Measurements from ENCODE around the gene MYBPC3. TPM values are rescaled to one million over a fixed set of nuclear protein-coding genes. Genes with fewer than 3 reads are reported as not detected.

The MYBPC3 gene
- total RNA-seq, result 0.09 TPM
- polyA plus RNA-seq, result 0.55 TPM
- long read RNA-seq, donor 1, result 0 reads
- long read RNA-seq, donor 2, result 0 reads
- long read RNA-seq, donor 3, result 0 reads
- long read RNA-seq, donor 4, result 0 reads
- long read RNA-seq, donor 5, result 0 reads
- long read RNA-seq, donor 6, result 0 reads
- long read RNA-seq, donor 7, result 0 reads
- long read RNA-seq, donor 8, result 0 reads
- long read RNA-seq, donor 9, result 0 reads
- long read RNA-seq, donor 10, result 0 reads

- WGBS, result 88% methylated on average over 5 of the region's 5 CpGs
- no peak for DNase-seq (ENCODE audit: low read depth in 6 of 9, low spot score in 9 of 9)
- Histone ChIP-seq H3K4me3 (ENCODE audit: low read length in 2 of 2) (no peak within 1 kb of the TSS), H3K27ac (ENCODE audit: low read depth in 1 of 2, low read length in 1 of 2) (no peak within 1 kb of the TSS), H3K4me1 (ENCODE audit: control insufficient read depth in 2 of 2, insufficient read depth in 2 of 2, low read length in 2 of 2) (no peaks in the 10 kb centered on the region), H3K27me3 (ENCODE audit: control insufficient read depth in 2 of 2, insufficient read depth in 1 of 2, low read length in 1 of 2) (no peaks in the 10 kb centered on the region), H3K9me3 (ENCODE audit: control insufficient read depth in 2 of 2, insufficient read depth in 1 of 2, low read length in 1 of 2) (no peaks in the 10 kb centered on the region), H3K36me3 (ENCODE audit: control insufficient read depth in 2 of 2, insufficient read depth in 2 of 2, low read length in 1 of 2) (no peaks in the 10 kb centered on the region)
These were observed at the start of gene MYBPC3 for GRCh38 chr11:47352556-47352955. MYBPC3 (minus strand) TSS chr11:47352702; CDS start chr11:47352647, 55 bp downstream.

- Histone ChIP-seq H3K9me3 (ENCODE audit: control insufficient read depth in 2 of 2, insufficient read depth in 1 of 2, low read length in 1 of 2) (no peaks in the 10 kb centered on the region), H3K27me3 (ENCODE audit: control insufficient read depth in 2 of 2, insufficient read depth in 1 of 2, low read length in 1 of 2) (no peaks in the 10 kb centered on the region), H3K4me3 (ENCODE audit: low read length in 2 of 2) (peak overlapping the region in 1 of 2 donors; percentile 59), H3K36me3 (ENCODE audit: control insufficient read depth in 2 of 2, insufficient read depth in 2 of 2, low read length in 1 of 2) (no peaks in the 10 kb centered on the region), H3K4me1 (ENCODE audit: control insufficient read depth in 2 of 2, insufficient read depth in 2 of 2, low read length in 2 of 2) (peaks cover 12 to 19% of the 10 kb centered on the region in 2 donors), H3K27ac (ENCODE audit: low read depth in 1 of 2, low read length in 1 of 2) (peak overlapping the region; percentile 89 to 90)
- 46% methylated on average over 8 of the region's 8 CpGs for WGBS
- no peak for DNase-seq (ENCODE audit: low read depth in 6 of 9, low spot score in 9 of 9)
These were observed 48.3 kb upstream of the MYBPC3 start for GRCh38 chr11:47400768-47401279.

GRCh38 chr11:47399860-47400767, 47.6 kb upstream of the MYBPC3 start:
- WGBS, result 7% methylated on average over 46 of the region's 47 CpGs
- peak in 5 of 9 donors; percentile 33 to 70 (median 39) for DNase-seq (ENCODE audit: low read depth in 6 of 9, low spot score in 9 of 9)
- Histone ChIP-seq H3K4me1 (ENCODE audit: control insufficient read depth in 2 of 2, insufficient read depth in 2 of 2, low read length in 2 of 2) (peaks cover 15 to 26% of the 10 kb centered on the region in 2 donors), H3K4me3 (ENCODE audit: low read length in 2 of 2) (peak overlapping the region; percentile 59 to 61), H3K36me3 (ENCODE audit: control insufficient read depth in 2 of 2, insufficient read depth in 2 of 2, low read length in 1 of 2) (no peaks in the 10 kb centered on the region), H3K9me3 (ENCODE audit: control insufficient read depth in 2 of 2, insufficient read depth in 1 of 2, low read length in 1 of 2) (no peaks in the 10 kb centered on the region), H3K27me3 (ENCODE audit: control insufficient read depth in 2 of 2, insufficient read depth in 1 of 2, low read length in 1 of 2) (no peaks in the 10 kb centered on the region), H3K27ac (ENCODE audit: low read depth in 1 of 2, low read length in 1 of 2) (peak overlapping the region; percentile 89 to 90)

GRCh38 chr11:47398551-47398950, 46.0 kb upstream of the MYBPC3 start:
- no peak for DNase-seq (ENCODE audit: low read depth in 6 of 9, low spot score in 9 of 9)
- H3K4me3 ChIP-seq (ENCODE audit: low read length in 2 of 2), result no peak overlapping the region
- H3K4me1 ChIP-seq (ENCODE audit: control insufficient read depth in 2 of 2, insufficient read depth in 2 of 2, low read length in 2 of 2), result peaks cover 25 to 42% of the 10 kb centered on the region in 2 donors
- WGBS, result 97% methylated on average over 1 of the region's 1 CpG
- no peaks in the 10 kb centered on the region for H3K36me3 ChIP-seq (ENCODE audit: control insufficient read depth in 2 of 2, insufficient read depth in 2 of 2, low read length in 1 of 2)
- H3K27ac ChIP-seq (ENCODE audit: low read depth in 1 of 2, low read length in 1 of 2), result no peak overlapping the region
- no peaks in the 10 kb centered on the region for H3K27me3 ChIP-seq (ENCODE audit: control insufficient read depth in 2 of 2, insufficient read depth in 1 of 2, low read length in 1 of 2)
- no peaks in the 10 kb centered on the region for H3K9me3 ChIP-seq (ENCODE audit: control insufficient read depth in 2 of 2, insufficient read depth in 1 of 2, low read length in 1 of 2)

GRCh38 chr11:47398011-47398410, 45.5 kb upstream of the MYBPC3 start:
- WGBS, result 95% methylated on average over 3 of the region's 3 CpGs
- Histone ChIP-seq H3K9me3 (ENCODE audit: control insufficient read depth in 2 of 2, insufficient read depth in 1 of 2, low read length in 1 of 2) (no peaks in the 10 kb centered on the region), H3K27ac (ENCODE audit: low read depth in 1 of 2, low read length in 1 of 2) (no peak overlapping the region), H3K27me3 (ENCODE audit: control insufficient read depth in 2 of 2, insufficient read depth in 1 of 2, low read length in 1 of 2) (no peaks in the 10 kb centered on the region), H3K4me3 (ENCODE audit: low read length in 2 of 2) (no peak overlapping the region), H3K36me3 (ENCODE audit: control insufficient read depth in 2 of 2, insufficient read depth in 2 of 2, low read length in 1 of 2) (no peaks in the 10 kb centered on the region), H3K4me1 (ENCODE audit: control insufficient read depth in 2 of 2, insufficient read depth in 2 of 2, low read length in 2 of 2) (peaks cover 25 to 47% of the 10 kb centered on the region in 2 donors)
- DNase-seq (ENCODE audit: low read depth in 6 of 9, low spot score in 9 of 9), result no peak

GRCh38 chr11:47396049-47396320, 43.5 kb upstream of the MYBPC3 start:
- no peak overlapping the region for H3K27ac ChIP-seq (ENCODE audit: low read depth in 1 of 2, low read length in 1 of 2)
- peaks cover 25 to 45% of the 10 kb centered on the region in 2 donors for H3K4me1 ChIP-seq (ENCODE audit: control insufficient read depth in 2 of 2, insufficient read depth in 2 of 2, low read length in 2 of 2)
- no peak for DNase-seq (ENCODE audit: low read depth in 6 of 9, low spot score in 9 of 9)
- no peaks in the 10 kb centered on the region for H3K27me3 ChIP-seq (ENCODE audit: control insufficient read depth in 2 of 2, insufficient read depth in 1 of 2, low read length in 1 of 2)
- H3K4me3 ChIP-seq (ENCODE audit: low read length in 2 of 2), result no peak overlapping the region
- no peaks in the 10 kb centered on the region for H3K9me3 ChIP-seq (ENCODE audit: control insufficient read depth in 2 of 2, insufficient read depth in 1 of 2, low read length in 1 of 2)
- no peaks in the 10 kb centered on the region for H3K36me3 ChIP-seq (ENCODE audit: control insufficient read depth in 2 of 2, insufficient read depth in 2 of 2, low read length in 1 of 2)
- WGBS, result 98% methylated on average over 3 of the region's 3 CpGs

- 65% methylated on average over 25 of the region's 25 CpGs for WGBS
- Histone ChIP-seq H3K9me3 (ENCODE audit: control insufficient read depth in 2 of 2, insufficient read depth in 1 of 2, low read length in 1 of 2) (no peaks in the 10 kb centered on the region), H3K4me3 (ENCODE audit: low read length in 2 of 2) (peak overlapping the region in 1 of 2 donors; percentile 25), H3K27me3 (ENCODE audit: control insufficient read depth in 2 of 2, insufficient read depth in 1 of 2, low read length in 1 of 2) (no peaks in the 10 kb centered on the region), H3K36me3 (ENCODE audit: control insufficient read depth in 2 of 2, insufficient read depth in 2 of 2, low read length in 1 of 2) (no peaks in the 10 kb centered on the region), H3K27ac (ENCODE audit: low read depth in 1 of 2, low read length in 1 of 2) (peak overlapping the region; percentile 83 to 85), H3K4me1 (ENCODE audit: control insufficient read depth in 2 of 2, insufficient read depth in 2 of 2, low read length in 2 of 2) (peaks cover 20 to 41% of the 10 kb centered on the region in 2 donors)
- DNase-seq (ENCODE audit: low read depth in 6 of 9, low spot score in 9 of 9), result no peak
These were observed 42.9 kb upstream of the MYBPC3 start for GRCh38 chr11:47395223-47396048.

- H3K4me3 ChIP-seq (ENCODE audit: low read length in 2 of 2), result peak overlapping the region; percentile 25 to 36
- no peaks in the 10 kb centered on the region for H3K36me3 ChIP-seq (ENCODE audit: control insufficient read depth in 2 of 2, insufficient read depth in 2 of 2, low read length in 1 of 2)
- peaks cover 14 to 41% of the 10 kb centered on the region in 2 donors for H3K4me1 ChIP-seq (ENCODE audit: control insufficient read depth in 2 of 2, insufficient read depth in 2 of 2, low read length in 2 of 2)
- WGBS, result 33% methylated on average over 39 of the region's 39 CpGs
- H3K9me3 ChIP-seq (ENCODE audit: control insufficient read depth in 2 of 2, insufficient read depth in 1 of 2, low read length in 1 of 2), result no peaks in the 10 kb centered on the region
- H3K27me3 ChIP-seq (ENCODE audit: control insufficient read depth in 2 of 2, insufficient read depth in 1 of 2, low read length in 1 of 2), result no peaks in the 10 kb centered on the region
- peak in 5 of 9 donors; percentile 37 to 82 (median 56) for DNase-seq (ENCODE audit: low read depth in 6 of 9, low spot score in 9 of 9)
- peak overlapping the region; percentile 83 to 85 for H3K27ac ChIP-seq (ENCODE audit: low read depth in 1 of 2, low read length in 1 of 2)
These were observed 42.1 kb upstream of the MYBPC3 start for GRCh38 chr11:47394322-47395222.

Measured in thymus (tissue), 14 donors.